NCI-H82 treated with DMSO at 0.1 percent for 48 hours (cell line): ENCODE results near the gene SNAPC1.
"Not testable (repeated sequence)": the region's sequence is repeated elsewhere in the genome, so short reads cannot be mapped to it uniquely, and the experiment has no call there.

Experiments used
- DNase-seq: peaks from one replicate; lab custom pipeline; 2025; ENCODE audit not compliant: unreplicated experiment; lab: John Stamatoyannopoulos, UW

SNAPC1 gene

DNA sequence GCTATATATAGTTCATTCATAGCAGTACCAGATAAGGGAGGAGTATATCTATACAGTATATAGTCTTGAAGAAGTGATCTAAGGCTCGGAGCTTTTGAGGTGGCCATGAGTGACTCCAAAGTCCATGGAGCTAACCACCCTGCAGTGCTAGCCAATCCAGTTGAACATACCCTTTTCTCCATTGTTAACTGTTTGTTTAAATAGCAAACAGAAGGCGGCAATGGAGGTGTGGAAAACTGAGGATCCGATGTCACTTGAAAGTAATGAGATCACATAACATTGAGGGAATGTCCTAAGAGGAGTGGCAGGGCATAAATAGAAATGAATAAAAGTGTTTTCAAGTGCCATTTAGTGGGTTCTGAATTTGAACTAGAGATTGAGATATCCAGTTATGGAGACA, 12.4 kb upstream of the SNAPC1 start:
- no peak for DNase-seq

DNA sequence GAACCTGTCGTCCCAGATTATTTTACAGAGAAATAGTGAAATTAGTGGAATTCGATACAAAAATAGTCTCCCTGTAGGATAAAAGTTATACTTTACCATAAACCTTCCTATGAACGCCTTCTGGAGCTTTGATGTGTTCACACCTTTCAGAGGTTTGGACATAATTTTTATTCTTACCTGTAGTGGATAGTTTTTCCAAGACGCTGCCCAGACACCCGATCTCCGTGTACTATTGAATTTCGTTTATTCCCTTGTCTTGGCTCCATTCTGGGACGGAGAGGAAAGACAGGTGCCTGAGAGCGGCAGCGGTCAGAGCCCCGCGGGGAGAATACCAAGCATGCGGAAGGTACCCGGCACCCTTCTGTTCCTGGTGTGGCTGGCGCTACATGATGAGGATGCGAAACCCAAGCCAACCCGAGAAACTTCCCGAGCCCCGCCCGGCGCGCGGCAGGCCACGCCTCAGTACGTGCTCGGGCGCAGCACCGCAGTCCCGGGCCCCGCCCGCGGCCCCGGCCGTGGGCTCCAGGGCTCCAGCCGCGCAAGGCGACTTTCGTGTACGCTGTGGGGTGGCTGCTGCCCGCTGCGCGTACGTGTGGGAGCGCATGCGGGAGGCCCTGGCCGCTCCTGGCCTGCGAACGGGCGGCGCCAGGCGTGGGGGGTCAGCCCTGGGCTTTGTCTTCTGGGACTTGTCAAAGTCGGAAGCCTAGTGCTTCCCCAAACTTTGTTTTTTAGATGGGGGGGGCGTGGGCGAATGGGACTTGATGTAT, 11.3 kb upstream of the SNAPC1 start:
- peak; percentile 42 for DNase-seq

DNA sequence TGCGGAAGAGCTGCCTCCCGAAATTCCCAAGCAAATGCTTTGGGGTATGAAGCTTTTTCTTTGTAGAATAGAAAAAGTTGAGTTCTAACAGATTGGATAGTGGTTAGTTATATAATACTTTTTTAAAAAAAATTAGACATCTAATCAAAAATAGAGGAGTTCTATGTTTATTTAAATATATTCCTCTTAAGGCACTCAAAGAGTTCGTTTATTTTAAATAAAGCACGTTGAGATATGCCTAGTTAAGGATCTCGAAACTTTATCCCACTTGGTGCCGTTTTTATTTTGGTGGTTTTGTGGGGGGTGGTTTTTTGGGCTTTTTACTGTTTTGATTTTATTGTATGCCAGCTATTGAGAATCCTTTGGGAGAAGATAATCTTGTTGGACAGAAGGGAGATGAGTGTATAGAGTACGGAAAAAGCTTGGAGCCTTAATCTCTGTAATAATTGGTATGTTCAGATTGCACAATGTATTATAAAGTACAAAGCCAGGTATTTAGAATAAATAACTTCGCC, 10.7 kb upstream of the SNAPC1 start:
- no peak for DNase-seq

DNA sequence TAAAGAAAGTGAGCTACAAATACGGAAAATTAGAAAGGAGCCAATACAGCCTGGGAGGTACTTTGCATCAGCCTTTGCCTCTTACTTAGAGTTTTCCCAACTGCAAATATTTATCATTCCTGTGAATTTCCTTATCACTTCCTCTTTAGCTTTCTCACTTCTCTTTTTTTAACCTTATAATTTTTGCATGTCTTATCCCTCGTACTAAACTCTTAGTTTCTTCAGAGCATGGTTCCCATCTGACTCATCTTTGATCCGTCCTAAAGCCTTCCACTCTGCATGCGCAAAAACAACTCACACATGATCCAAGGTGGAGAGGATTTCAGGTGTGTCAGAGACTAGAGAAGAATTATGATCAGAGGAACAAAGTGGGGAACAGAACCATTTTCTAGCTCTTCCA, 9.6 kb upstream of the SNAPC1 start:
- no peak for DNase-seq

DNA sequence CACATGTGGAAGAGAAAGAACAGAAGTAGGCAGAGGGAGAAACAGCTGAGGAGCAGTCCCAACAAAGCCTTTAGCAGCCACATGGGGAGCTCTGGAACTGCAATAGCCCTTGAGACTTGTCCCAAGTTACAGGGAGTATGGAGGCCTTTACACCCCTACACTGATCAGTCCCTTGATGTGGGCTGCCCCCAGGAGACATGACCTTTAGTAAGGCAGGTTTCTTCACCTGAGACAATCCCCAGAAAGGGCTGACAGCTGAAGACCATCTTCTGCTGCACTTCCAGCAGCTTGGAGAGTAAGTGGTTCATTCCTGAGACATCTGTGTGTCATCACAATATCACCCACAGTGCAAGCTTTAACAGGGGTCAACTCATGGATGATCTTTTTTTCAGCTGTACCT, 8.6 kb upstream of the SNAPC1 start:
- no peak for DNase-seq

DNA sequence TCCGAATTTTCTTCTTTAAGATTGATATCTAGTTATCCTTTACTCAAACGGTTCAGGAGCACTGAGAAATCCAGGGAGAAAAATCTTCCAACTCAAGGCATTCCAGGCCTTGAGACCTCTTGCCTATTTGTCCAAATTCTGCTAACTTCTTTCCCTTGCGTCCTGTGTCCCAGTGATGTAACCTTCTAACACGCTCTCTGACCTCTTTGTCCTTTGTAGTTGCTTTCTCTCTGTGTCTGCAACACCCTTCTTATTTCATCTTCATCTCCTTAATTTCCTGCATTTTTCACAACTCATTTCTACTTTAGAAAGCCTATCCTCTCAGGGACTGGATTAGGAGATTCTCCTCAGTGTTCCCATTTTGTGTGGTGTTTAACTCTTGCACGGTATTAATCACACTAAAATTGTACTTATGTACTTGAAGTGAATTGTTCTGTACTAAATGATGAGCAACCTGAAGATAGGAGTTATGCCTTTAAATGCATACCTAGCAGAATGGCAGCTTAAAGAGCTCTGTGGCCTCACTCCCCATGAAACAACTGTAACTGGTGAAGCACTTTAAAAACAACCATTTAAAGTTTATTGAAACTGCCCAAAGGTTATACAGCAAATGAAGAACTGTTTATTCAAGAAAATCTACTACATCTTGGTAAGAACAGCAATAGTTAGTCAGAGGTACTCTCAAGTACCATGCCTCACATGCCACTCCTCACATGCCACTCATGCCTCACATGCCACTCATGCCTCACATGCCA, 7.4 kb upstream of the SNAPC1 start:
- DNase-seq, result no peak

DNA sequence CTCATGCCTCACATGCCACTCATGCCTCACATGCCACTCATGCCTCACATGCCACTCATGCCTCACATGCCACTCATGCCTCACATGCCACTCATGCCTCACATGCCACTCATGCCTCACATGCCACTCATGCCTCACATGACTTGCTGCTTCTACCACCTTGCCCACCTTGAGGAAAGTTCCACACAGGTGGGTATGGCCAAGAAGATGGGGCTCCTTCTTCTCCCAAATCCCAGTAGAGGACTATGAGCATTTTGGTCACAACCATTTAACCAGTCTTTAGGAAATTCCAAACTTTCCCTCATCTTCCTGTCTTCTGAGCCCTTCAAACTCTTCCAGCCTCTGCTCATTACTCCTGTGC, 6.9 kb upstream of the SNAPC1 start:
- DNase-seq, result not testable (repeated sequence)

DNA sequence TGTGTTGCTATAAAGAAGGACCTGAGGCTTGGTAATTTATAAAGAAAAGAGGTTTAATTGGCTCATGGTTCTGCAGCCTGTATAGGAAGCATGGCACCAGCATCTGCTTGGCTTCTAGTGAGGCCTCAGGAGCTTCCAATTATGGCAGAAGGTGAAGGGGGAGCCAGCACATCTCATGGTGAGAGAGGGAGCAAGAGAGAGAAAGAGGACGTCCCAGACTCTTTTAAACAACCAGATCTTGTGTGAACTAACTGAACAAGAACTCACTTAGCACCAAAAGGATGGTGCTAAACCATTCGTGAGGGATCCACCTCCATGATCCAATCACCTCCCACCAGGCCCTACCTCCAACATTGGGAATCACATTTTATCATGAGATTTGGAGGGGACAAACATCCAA, 6.1 kb upstream of the SNAPC1 start:
- DNase-seq, result no peak

DNA sequence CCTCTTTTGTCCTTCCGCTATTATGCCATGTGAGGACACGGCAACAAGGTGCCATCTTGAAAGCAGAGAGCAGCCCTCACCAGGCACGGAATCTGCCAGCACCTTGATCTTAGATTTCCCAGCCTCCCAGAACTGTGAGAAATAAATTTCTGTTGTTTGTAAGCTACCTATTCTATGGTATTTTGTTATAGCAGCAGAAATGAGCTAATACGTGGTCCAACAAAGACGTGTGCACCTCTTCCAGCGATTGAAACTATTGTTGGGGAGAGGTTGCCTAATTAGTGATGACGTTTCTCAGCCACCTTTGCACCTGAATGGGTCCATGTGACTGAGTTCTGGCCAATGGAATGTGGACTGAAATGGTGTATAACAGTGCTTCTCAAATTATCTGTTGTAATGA, 2.3 kb upstream of the SNAPC1 start:
- DNase-seq, result no peak

DNA sequence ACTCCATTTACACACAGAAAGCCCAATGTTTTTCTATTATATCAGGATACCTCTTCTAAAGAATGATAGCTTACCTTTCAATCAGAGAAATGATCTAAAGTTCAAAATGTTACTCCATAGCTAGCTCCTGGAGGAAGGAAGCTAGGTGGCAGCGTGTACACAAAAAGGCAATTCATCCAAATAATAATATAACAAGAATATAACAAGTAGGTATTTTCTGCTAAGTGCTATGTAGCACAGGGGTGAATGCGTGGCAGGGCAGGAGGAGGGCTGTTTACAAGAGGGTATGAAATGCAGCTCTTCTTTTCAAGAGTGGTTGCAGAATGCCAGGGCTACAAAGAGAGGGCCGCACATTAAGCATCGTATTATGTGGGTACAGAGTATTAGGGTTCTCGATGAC, 663 bp upstream of the SNAPC1 start:
- DNase-seq, result no peak

DNA sequence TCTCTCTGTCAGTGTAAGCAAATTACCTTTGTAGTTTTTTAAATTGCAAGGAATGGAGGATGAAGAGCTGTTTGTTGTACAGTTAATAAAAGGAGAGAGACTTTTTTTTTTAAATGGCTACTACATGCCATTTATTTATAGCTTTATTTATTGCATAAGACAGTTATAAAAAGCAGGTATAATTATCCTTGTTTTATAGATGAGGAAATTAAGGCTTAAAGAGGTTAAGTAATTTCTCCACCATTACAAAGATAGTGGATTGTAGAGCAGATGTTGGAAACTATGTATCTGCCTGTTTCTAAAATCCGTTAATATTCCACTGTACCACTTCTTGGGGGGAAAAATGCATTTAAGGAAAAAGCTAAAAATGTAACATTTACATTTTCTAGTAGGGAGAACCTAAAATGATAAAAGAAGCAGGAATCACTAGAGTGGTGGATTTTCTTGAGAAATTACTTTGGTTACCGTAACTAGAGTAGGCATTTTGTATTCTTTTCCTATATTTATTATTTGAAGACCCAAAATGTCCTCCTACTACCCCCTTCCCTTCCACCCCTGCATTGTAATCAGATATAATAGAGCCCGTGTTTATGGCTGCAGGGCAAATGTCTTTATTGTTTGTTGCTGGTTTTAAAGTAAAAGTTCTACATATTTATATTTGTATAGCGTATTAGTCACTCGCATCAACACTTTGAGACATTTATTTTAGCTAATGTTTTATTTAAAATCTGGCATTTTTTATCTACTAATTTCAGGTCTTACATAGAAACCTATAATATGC, 2.3 kb downstream of the SNAPC1 start:
- DNase-seq, result no peak

DNA sequence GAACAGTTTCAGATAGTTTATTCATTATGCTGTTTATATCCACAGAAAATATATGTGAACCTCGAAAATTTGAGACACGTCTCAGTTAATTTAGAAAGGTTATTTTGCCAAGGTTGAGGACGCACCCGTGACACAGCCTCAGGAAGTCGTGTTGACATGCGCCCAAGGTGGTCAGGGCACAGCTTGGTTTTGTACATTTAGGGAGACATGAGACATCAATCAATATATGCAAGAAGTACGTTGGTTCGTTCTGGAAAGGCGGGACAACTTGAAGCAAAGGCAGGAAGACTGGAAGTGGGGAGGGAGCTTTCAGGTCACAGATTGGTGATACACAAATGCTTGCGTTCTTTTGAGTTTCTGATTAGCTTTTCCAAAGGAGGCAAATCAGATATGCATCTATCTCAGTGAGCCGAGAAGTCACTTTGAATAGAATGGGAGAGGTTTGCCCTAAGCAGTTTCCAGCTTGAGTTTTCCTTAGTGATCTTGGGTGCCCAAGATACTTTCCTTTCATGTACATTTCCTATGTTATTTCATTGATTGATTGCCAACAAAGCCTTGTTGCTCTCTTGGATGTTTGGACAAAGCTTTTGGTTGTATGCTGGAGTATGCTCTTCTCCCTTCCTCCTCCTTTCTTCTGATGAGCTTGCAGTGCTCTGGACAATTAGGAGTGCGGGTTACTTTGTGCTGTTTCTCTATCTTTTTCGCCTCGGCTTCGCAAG, 3.2 kb downstream of the SNAPC1 start:
- DNase-seq, result no peak

DNA sequence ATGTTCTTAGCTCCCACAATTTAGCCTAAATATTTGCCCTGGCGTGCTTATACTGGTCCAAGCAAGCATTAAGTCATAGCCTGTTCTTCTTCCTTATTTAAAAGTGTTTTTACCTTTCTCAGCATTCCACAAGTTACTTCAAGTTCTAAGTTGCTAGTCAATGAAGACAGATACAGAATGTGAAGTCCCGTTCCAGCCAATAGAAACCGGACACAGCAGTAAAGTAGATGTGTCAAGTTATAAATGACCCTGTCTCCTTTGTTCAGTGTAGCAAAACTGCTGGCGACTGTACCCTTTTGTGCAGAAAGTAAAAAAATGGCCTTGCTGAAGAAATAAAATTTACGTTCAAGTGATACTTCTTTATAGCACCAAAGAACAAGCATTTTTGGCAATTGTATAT, 3.9 kb downstream of the SNAPC1 start:
- no peak for DNase-seq

DNA sequence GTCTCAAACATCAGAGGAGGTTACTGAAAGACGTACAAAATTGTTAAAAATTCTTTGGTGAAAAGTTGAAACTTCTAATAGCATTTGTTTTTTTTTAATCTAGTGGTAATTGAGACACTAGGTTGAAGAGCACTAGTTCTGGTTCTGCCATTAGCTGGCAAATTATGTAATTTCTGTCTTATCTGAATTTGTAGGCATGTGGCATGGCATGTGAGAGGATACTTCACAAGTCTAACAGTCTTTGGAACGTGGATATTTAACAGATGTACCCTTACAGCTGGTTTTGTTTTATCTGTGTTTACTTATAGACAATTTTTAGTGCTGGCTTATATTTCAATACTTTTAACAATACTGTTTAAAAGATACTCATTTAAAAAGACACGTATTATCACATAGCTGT, 6.0 kb downstream of the SNAPC1 start:
- DNase-seq, result no peak

DNA sequence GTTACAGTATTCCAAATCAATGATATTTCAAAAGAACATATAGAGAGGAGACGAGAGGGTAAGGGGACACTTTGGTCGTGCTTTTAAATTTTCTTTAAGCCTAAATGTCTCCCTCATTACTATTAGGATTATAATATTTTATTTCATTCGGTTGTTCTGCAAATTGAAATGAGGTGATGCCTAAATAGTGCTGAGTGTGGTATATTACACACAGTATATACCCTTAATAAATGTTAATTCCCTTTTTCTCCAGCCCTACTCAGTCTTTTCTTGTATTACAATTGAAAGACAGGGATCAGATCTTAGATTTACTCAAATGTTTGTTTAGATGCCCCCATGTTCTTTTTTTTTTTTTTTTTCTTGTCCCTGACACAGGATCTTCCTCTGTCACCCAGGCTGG, 7.7 kb downstream of the SNAPC1 start:
- no peak for DNase-seq

DNA sequence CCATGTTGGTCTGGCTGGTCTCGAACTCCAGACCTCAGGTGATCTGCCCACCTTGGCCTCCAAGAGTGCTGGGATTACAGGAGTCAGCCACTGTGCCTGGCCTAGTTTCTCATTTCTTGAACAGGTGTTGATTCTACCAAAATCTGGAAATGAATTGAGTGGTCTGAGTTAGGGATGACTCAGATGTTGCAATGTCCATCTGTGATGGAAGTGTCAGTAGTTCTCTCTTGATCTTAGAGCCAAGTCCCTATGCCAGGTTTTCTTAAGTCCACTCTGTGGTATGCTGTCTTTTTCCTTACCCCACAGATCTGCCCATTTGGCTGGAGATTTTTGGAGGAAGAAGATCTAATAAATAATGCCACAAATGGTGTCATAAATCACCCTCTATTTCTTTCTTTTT, 12.6 kb downstream of the SNAPC1 start:
- DNase-seq, result no peak

DNA sequence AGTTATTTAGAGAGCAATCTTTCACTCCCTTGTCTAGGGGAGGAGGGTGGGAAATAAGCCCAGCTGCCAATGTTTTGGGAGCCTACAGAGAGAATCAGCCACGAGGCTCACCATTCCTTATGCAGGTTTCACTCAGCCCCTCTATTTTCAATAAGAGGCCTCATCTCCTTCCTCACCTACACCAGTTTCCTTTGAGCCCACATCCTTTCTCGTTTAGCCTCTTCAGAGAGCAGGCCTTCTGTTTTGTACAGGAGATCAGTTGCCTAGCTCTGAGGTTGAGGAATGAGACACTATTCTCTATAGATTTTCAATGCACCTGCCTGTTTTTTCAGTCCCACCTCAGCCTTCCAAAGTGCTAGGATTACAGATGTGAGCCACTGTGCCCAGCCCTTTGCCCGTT, 17.9 kb downstream of the SNAPC1 start:
- no peak for DNase-seq

DNA sequence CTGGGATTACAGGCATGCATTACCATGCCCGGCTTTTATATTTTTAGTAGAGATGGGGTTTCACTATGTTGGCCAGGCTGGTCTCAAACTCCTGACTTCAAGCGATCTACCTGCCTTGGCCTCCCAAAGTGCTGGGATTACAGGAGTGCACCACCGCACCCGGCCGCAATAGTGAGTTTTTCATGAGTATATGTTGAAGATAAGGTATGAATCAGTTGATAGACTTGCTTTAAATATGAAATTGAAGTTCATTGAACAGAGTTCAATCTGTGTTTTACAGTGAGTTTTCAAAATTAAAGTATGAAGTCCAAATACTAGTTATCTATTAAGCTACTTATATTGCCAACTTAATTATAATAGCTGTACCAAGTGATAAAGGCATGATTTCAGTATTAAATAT, 35.1 kb downstream of the SNAPC1 start:
- DNase-seq, result no peak

DNA sequence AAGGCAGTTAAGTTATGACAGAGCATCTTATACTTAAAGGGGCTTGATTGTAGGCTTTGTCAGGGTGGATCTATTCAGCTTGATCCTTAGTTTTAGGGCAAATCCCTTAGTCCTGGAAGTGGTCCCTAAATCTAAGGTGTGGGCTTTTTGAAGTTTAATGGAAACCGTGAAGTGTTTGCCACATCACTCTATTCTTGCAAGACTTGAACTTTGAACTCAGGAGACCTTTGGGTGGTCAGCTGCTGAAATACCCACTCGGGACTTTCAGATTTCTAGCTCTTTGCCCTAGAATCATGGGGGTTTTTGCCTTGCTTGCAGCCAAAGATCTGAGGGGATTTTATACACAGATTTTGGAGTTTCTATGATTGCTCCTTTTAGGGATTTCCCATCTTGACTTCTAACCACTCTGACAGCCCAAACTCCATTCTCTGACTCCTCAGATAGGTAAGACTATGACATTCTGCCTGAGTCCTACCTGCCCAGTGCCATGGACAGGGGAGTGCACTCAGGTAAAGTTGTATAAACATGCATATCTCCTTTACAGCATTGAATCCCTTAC, 39.9 kb downstream of the SNAPC1 start:
- no peak for DNase-seq

DNA sequence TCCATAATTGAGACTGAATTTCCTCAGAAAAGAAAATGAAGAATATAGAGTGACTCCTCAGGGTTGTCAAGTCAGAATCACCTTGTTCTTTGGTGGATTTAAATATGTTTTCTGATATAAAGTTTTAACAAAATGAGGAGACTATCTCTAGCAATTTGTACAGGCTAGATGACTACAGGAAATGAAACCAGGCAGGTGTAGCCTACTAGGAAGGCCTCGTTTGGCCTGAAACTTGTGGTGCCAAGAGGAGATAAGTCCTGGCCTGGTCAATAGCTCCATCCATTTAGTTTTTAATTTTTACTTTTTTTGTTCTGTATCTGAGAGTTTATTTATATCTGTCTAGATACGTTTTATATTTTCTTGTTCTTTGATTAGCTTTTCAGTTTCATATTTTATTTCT, 41.5 kb downstream of the SNAPC1 start:
- DNase-seq, result no peak

DNA sequence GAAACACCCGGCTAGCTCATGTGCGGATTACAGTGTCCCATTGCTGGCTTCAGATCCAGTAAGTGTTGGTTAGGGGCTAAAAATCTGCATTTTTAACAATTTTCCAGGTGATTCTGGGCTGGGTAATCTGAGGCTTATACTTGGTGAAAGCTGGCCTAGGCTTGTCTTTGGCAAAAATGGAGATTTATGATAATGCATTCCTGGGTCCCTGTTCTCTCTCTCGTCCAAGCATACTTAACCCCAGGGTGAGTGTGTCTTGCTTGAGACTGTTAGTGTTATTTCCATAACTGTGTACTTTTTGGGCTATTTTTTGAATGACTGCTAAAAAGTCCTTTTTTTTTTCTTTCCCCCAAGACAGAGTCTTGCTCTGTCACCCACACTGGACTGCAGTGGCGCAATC, 43.2 kb downstream of the SNAPC1 start:
- DNase-seq, result no peak
